GM21576 (cell line): ENCODE results near the gene ATRNL1.

Source experiments
- ATAC-seq: cut with Tn5 transposase; IDR thresholded peaks from one replicate; pipeline ENCODE4 v1.9.1; 2021; ENCODE audit warnings: mild to moderate bottlenecking, moderate library complexity; ENCODE audit not compliant: unreplicated experiment

The ATRNL1 gene

DNA sequence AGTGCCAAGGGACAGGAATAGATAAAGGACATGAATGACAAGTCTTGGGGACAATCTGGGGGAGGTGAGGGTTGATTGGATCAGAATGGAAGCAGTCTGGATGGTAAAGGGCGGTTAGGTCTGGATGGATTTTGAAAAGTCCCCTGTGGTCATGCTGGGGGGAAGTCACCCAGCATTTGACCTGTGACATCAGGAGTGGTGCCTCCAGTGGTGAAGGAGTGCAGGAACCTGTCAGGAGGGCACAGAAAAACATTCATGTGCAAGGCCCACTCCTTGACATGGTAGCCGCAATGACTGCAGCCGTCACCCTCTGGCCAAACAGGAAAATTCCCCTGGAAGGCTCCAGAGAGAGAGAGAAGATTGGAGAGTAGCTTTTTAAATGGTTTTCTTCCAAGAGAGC is 875.1 kb downstream of the ATRNL1 start:
- no peak for ATAC-seq

DNA sequence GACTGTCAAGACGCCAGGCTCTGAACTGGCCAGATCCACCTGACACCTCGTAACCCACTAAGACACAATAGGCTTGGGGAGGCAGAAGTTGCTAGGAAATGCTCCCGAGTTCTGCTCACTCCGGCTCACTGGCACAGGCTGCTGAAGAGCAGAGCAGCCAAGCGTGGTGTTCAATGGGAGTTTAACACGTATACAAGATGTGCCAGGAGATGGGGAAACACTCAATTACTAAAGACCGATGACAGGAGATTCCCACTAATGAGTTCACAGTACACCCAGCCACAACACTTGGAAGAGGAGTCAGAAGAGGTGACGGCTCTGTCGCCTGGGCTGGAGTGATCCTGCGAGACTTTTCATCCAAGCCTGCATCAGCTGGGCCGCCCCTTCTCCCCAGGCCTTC is 876.4 kb downstream of the ATRNL1 start:
- ATAC-seq: no peak

DNA sequence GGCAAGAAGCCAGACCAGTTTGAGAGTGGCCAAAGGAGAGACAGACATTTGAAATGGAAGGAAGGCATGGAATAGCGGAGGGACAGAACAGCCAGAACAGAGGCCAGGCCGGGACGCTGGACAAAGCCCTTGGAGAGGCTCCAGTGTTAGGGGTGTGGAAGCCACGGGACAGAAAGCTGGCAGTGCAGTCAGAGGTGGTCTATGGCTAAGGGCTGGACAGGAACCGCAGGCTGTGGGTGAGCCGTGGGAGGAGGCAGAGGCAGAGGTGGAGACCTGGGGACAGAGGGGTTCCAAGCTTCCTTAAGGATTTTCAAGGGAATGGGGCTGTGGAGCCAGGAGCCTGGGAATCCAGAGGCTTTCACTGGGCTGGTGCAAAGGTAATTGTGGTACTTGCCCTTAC is 878.8 kb downstream of the ATRNL1 start:
- ATAC-seq: no peak

DNA sequence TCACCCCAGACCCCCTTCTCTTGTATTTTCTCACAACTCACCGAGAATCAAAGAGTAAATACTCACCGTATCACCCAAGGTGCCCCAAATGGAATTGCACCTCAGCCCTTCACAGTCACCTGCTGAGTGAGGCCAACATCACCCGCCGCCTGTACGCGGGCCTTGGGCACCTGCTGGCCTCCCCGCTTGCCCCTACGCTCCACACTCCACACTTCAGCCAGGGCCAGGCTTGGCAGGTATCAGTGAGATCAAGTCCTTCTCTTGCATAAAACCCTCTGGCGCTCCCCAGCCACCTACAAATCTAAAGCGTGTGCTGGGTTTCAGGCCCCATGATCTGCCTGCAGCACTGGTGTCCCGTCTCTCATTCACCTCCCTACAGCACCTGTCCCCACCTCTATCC is 879.3 kb downstream of the ATRNL1 start:
- ATAC-seq: no peak

DNA sequence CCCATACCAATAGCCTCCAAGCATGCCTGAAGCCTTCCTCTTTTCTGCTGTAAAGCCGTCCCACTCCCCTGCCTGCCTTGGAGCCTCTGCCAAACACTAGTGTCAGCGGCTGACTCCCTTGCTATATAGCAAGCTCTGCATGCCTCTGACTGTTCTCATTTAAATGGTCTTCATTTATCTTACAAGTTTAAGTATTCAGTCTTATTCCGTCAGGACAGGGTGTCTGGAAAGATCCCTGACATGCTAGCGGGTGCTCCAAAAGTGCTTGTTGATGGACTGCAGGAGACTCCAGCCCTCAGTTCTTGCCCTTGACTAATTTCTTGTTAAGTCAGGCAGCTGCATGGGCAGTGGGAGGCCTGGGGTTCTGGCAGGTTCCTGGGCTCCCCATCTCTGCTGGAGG is 881.2 kb downstream of the ATRNL1 start:
- ATAC-seq: no peak

DNA sequence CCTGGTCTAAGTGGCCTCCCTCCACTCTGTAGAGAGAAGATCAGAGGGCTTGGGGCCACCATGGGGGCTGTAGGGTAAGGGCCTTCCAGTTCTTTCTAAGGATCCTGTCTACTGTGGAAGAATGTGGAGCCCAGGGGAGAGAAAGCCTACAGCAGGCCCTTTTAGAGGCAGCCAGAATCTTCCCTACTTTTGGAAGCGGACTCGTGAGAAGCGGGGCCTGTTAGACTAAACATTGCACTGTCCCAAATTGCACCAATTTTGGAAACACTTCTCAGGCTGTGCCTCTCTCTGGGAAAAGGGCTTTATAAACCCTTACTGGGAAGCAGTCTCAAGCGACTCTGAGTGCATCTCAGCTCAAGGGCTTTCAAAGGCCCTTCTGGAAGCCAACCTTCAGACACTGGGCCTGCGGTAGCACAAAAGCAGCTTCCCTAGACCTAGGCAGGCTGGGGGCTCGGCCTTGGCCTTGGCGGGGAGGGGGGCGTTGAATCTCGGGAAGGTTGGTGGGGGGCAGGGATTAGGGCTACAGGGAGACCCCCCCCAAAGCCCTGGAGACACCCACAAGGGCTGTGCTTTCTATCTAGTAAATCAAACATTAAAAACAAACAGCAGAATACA is 881.8 kb downstream of the ATRNL1 start:
- ATAC-seq: no peak

DNA sequence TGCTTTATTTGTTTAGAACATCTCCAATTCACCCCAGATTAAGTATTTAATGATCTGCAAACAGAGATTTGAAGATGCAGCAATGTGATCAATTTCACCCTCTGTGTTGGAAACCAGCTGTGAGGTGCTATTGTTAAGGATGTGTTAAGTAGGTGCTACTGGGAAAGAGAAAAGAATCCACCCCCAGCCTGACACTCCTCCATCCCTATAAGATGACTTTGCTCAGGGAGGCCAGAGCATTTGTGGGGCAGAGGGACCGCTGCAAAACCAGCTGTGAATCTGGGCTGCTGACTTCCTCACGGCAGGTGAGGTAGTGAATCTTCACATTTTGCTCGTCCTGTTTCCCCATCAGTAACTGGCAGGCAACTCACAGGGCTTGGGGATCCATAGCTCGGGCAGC is 882.3 kb downstream of the ATRNL1 start:
- ATAC-seq: no peak

DNA sequence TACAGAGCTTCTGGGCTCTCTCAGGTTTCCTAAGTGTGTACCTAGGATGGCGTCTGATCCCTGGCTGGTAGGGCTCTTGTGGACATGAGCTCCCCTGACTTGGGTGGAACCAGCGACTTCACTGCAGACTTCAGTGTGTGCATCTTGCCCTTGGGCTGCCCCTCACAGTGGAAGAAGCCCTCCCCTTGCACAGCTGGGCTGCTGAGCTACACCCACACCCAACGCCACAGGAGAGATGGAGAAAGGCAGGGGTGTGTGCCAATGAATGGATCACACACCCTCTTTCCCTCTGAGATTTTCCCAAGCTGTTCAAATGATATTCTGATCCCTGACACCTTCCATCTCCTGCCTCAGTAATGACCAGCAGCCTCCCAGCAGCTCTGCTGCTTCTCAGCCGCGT is 883.2 kb downstream of the ATRNL1 start:
- ATAC-seq: no peak

DNA sequence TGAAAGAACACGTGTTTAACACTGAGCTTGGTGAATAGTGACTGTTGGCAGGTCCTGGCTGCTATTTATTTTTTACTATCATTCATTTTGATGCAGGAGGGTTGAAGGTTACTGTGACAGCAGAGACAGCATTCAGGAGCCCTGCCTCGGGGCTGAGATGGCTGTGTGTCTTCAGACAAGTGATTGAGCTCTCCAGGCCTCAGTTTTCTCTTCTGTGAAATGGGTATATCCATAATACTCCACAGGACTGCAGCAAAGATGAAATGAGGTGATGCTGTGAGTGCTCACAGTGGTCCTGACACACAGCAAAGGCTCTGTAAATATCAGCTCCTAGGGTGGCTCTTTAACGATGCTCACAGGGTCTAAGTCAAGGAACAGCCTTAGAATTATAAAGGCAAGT is 884.7 kb downstream of the ATRNL1 start:
- no peak for ATAC-seq

DNA sequence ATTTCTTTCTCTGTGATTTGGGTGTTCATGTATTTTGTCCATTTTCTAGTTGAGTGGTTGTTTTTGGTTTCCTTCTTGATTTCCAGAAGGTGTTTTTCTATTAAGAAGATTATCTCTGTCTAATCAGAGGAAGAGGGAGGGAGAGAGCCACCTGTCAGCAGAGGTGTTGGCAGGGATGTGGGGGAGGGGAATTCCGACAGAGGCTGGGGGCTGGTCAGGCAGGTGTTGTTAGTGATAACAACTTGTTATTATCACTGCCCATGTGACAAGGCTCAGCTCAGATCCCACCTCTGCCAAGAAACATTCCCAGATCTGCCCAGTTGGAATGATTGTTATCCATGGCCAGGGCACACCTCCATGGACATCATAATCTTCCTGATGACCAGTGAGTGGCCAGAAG is 886.4 kb downstream of the ATRNL1 start:
- no peak for ATAC-seq

DNA sequence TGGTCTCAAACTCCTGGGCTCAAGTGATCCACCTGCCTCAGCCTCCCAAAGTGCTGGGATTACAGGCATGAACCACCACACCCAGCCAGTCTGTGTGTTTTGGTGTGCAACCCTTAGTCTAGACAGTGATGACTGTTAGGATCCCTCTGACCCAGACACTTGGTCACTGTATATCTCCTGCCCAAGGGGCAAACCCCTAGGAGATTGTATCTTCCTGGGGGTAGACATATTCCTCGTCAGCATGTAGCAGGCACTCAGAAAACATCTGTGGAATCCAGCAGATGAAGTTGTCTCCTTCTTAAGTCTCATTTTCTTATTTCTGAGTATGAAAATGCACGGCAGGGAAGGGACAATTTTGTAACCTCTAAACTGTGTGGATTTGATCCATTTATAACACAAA is 887.3 kb downstream of the ATRNL1 start:
- no peak for ATAC-seq

DNA sequence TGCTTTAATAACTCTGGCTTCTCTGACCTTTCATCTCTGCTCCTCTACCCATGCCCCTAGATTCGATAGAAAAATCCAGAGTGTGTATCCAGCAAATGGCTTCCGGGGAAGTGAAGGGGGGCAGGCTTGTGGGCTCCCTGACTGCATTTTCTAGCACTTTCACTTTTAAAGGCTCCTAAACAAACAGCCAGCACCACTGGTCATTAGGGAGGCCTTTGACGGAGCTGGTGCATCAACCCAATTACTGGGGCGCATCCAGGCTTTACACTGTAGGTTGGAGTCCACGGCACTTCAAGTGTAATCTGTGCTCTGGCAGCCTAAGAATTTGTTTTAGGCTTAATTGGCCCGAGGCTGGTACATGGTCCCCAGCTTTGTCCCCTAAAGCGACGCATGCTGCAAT is 887.9 kb downstream of the ATRNL1 start:
- ATAC-seq: no peak

DNA sequence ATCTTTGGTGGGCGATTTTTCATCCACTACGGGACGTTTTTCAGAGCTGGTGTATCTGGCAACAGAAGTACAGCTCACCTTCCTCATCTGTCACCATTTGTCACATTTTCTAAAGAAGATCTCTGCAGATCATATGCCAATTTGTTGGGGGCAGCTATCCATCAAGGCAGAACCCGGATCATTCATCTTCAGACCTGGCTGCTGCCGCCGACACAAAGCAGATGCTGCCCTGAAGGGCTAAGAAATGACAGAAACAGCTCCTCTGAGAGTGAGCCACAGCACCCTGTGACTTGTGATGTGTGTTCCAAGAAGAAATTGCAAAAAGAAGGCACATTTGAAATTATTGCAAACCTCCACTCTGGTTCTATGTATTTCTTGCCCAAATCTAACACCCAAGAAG is 888.9 kb downstream of the ATRNL1 start:
- ATAC-seq: no peak

DNA sequence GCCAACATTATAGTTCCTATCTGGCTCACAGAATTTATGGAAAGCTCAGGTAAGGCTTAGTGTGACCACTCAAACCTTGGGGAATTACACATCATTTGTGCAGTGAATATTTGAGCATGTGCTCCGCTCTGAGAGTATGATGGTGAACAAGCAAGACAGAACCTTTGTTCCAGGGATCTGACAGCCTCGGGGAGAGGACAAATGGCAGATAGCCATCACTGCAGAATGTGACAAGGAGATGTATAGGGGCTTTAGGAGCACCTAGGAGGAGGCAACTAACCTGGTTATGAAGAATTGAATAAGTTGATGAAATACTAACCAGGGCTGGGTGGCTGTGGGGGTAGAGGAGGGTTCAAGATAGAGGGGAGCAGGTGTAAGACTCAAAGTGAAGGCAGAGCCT is 889.4 kb downstream of the ATRNL1 start:
- no peak for ATAC-seq

DNA sequence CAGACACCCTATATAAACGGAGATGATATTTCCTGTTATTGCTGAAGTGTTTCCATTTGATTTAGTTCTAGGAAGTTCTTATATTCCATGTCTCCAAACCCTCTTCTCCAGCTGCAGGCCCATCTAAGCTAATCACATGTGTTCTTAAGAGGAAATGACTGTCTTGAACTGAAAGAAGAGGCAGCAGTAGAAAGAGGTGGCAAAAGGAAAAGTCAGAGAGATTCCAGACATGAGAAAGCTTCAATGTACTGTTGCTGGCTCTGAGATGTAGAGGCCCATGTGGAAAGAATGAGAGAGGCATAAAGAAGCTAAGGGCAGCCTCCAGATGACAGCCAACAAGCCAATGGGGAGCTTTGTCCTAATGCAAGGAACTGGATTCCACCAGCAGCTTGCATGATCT is 892.6 kb downstream of the ATRNL1 start:
- no peak for ATAC-seq

DNA sequence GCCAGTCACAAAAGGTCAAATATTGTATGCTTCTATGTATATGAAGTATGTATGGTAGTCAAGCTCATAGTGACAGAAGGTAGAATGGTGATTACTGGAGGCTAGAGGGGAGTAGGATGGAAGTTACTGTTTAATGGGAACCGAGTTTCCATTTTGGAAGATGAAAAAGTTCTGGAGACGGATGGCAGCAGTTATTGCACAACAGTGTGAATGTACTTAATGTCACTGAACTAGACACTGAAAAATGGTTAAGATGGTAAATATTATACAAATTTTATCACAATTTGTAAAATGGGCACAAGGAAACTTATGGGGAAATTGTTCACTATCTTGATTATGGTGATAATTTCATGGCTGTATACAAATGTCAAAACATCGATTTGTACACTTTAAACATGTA is 895.2 kb downstream of the ATRNL1 start:
- ATAC-seq: no peak

DNA sequence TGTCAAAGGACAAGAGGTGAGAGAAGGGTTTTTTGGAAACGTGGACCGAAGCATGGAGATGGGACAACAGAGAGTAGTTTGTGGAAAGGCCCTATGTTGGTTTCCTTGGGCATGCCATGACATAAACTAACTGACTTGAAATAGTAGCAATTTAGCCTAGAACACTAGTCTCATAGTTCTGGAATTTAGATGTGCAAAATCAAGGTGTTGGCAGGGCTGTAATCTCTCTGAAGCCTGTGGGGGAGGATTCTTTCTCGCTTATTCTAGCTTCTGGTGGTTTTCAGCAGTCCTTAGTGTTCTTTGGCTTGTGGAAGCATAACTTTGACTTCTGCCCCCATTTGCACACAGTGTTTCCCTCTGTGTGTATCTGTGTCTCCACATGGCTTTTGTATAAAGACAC is 896.5 kb downstream of the ATRNL1 start:
- no peak for ATAC-seq

DNA sequence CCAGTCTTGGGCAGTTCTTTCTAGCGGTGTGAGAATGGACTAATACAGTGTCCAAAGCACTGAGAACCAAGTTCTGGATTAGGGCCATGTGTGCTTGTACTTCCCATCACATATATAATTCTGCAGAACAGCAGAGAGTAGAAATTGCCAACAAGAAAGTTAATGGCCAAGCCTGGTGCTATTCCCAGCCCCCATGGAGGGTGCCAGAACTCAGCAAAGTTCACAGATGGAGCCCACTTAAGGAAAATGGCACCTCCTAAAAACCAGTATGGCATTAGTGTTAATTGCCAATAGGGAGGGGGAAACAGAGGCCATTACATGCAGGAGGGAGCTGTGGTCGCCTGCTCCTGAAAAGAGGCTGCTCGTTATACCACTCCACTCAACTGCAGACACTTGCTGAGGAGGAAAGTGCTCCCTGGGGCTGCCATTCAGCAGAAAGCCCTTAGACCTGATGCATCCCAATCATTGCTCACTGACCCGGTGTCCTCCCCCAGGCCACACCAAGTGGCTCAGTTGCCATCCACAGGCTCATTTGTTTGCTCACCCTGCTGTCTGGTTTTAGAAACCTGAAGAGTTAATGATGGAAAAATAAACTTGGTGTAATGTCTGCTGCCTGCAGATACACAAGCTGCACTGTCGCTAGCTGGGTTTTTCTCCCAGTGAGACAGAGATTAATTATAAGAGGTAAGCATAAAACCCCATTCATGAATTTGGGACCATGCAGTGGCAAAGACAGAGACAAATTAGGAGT is 899.2 kb downstream of the ATRNL1 start:
- ATAC-seq: no peak

DNA sequence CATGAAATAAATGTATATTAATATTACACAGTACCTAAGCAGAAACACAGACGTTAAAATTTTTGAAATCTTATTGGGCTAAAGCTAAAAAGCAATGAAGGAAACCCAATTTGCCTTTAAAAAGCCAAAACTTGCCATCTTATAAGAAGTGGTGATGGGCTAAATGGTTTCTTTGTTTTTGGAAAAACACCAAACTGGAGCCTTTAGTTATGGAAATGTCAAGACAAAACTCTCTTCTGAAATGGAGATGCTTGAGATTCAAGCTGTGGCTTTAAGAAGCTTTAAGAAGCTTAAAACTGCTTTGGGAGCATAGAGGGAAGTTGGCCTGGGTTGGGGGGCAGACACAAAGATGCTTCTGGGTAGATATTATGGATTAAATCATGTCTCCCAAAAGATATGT is 902.9 kb downstream of the ATRNL1 start:
- no peak for ATAC-seq

DNA sequence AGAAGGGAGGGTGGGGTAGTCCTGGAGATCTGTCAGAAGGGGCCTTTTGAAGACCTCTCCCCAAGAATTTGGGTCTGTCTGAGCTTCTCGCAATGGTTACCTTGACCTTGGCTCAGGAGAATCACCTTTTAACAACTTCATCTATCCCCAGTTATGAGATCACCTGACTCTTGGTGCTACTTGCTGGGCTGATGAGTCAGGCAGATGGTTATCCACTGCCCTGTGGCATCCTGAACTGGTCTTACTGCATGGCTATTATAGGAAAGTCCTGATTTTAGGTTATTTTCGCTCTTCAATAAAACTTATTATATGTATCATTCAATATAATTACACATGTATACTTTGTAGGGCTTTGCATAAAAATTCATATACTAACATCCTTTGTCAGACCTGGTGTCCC is 905.1 kb downstream of the ATRNL1 start:
- no peak for ATAC-seq
